CD14-positive monocyte (primary cell): ENCODE data around the gene TMEM259. TPM values are rescaled to one million over a fixed set of nuclear protein-coding genes. Genes with fewer than 3 reads are reported as not detected.

Experiments used
- DNase-seq, 3 donors: peaks; one replicate each; pipeline ENCODE4 v3.0.0-alpha.2; 2011 to 2022
- H2AFZ ChIP-seq: 2 replicates; pipeline ENCODE4 v1.6.0; 2012; ENCODE audit warnings: mild to moderate bottlenecking, low read depth, low read length, inconsistent platforms; ENCODE audit not compliant: insufficient read depth, poor library complexity, severe bottlenecking
- H3K27ac ChIP-seq, 2 donors: 1 replicate in 1 of 2; 2 replicates in 1 of 2; pipeline ENCODE4 v1.5.1; 2012 to 2013; ENCODE audit warnings: low read length in 2 of 2, control low read depth in 1 of 2, inconsistent platforms in 1 of 2, low read depth in 1 of 2, mild to moderate bottlenecking in 1 of 2
- H3K27me3 ChIP-seq, 2 donors: one replicate each; pipeline versions ENCODE4 v1.6.0 to v1.6.1; 2011 to 2013; ENCODE audit warnings: low read length in 2 of 2; ENCODE audit not compliant: control insufficient read depth in 2 of 2, insufficient read depth in 2 of 2
- H3K36me3 ChIP-seq, 2 donors: replicated peaks in 1 of 2; 1 replicate in 1 of 2; 2 replicates in 1 of 2; pipeline versions ENCODE4 v1.5.1 to v1.6.1; 2012 to 2013; ENCODE audit warnings: low read length in 2 of 2, control low read depth in 1 of 2, inconsistent platforms in 1 of 2, mild to moderate bottlenecking in 1 of 2; ENCODE audit not compliant: insufficient read depth in 2 of 2, control insufficient read depth in 1 of 2
- H3K4me1 ChIP-seq, 2 donors: 1 replicate in 1 of 2; 2 replicates in 1 of 2; pipeline versions ENCODE4 v1.5.1 to v1.6.1; 2012 to 2013; ENCODE audit warnings: low read length in 2 of 2, control low read depth in 1 of 2, inconsistent platforms in 1 of 2, mild to moderate bottlenecking in 1 of 2, moderate library complexity in 1 of 2; ENCODE audit not compliant: insufficient read depth in 2 of 2, control insufficient read depth in 1 of 2
- H3K4me2 ChIP-seq: replicated peaks from 2 replicates; pipeline ENCODE3; 2012; ENCODE audit warnings: low read length, moderate library complexity, mild to moderate bottlenecking; ENCODE audit not compliant: poor library complexity, severe bottlenecking; ENCODE audit errors: extremely low read depth
- H3K4me3 ChIP-seq, 3 experiments: fragments of 200-600 bp in 1 of 3; sonication (generic) in 1 of 3; replicated peaks in 1 of 3; 1 replicate in 2 of 3; 2 replicates in 1 of 3; pipeline ENCODE4 v1.5.1; 2011 to 2013; ENCODE audit warnings: low read length in 3 of 3, mild to moderate bottlenecking in 3 of 3, control low read depth in 2 of 3, low read depth in 2 of 3, inconsistent platforms in 1 of 3, moderate library complexity in 1 of 3
- H3K79me2 ChIP-seq: 2 replicates; pipeline ENCODE4 v1.6.0; 2012; ENCODE audit warnings: mild to moderate bottlenecking, control low read depth, inconsistent platforms, low read length, moderate library complexity; ENCODE audit not compliant: insufficient read depth
- H3K9ac ChIP-seq: 2 replicates; pipeline ENCODE4 v1.6.0; 2017; ENCODE audit warnings: low read length, mild to moderate bottlenecking; ENCODE audit not compliant: insufficient read depth, poor library complexity, severe bottlenecking
- H3K9me3 ChIP-seq, 2 donors: replicated peaks in 1 of 2; 1 replicate in 1 of 2; 2 replicates in 1 of 2; pipeline versions ENCODE4 v1.5.1 to v1.6.1; 2012 to 2013; ENCODE audit warnings: low read length in 2 of 2, control low read depth in 1 of 2; ENCODE audit not compliant: control insufficient read depth in 1 of 2, insufficient read depth in 1 of 2
- H4K20me1 ChIP-seq: 2 replicates; pipeline ENCODE4 v1.6.0; 2012; ENCODE audit warnings: mild to moderate bottlenecking, low read length, control low read depth, moderate library complexity; ENCODE audit not compliant: insufficient read depth
- H3K27ac Mint-ChIP-seq, 7 donors: one replicate each; pipeline ENCODE4 v1.8.0; 2020; ENCODE audit warnings: mild to moderate bottlenecking in 7 of 7, mixed read lengths in 7 of 7, moderate library complexity in 6 of 7, inconsistent platforms in 2 of 7
- H3K27me3 Mint-ChIP-seq, 3 donors: one replicate each; pipeline ENCODE4 v1.8.0; 2021 to 2022; ENCODE audit warnings: low read depth in 3 of 3, mild to moderate bottlenecking in 3 of 3, mixed read lengths in 3 of 3, moderate library complexity in 3 of 3, inconsistent platforms in 1 of 3
- H3K36me3 Mint-ChIP-seq, 2 donors: one replicate each; pipeline ENCODE4 v1.8.0; 2020; ENCODE audit warnings: mixed read lengths in 2 of 2, inconsistent platforms in 1 of 2, mild to moderate bottlenecking in 1 of 2
- H3K4me1 Mint-ChIP-seq: one replicate; pipeline ENCODE4 v1.8.0; 2020; ENCODE audit warnings: mild to moderate bottlenecking, mixed read lengths
- H3K4me3 Mint-ChIP-seq, 2 donors: one replicate each; pipeline ENCODE4 v1.8.0; 2020; ENCODE audit warnings: mild to moderate bottlenecking in 2 of 2, mixed read lengths in 2 of 2, moderate library complexity in 1 of 2
- H3K9me3 Mint-ChIP-seq, 7 donors: one replicate each; pipeline ENCODE4 v1.8.0; 2020 to 2022; ENCODE audit warnings: mixed read lengths in 7 of 7, mild to moderate bottlenecking in 6 of 7, moderate library complexity in 6 of 7, inconsistent platforms in 2 of 7
- CTCF ChIP-seq: fragments of 200-600 bp; IDR thresholded peaks from one replicate; pipeline ENCODE4 v1.8.0; 2022; ENCODE audit warnings: antibody characterized with exemption, mild to moderate bottlenecking
- WGBS: methylation state at CpG from one replicate; pipeline ENCODE4 v1.1.5; 2013; ENCODE audit warnings: missing lambda C conversion rate; ENCODE audit not compliant: insufficient coverage; 5-methylcytosine and 5-hydroxymethylcytosine counted together
- intact Hi-C, 2 donors: fragments of 100-400 bp; cut with micrococcal nuclease; formaldehyde crosslinking; loops; one replicate each; pipeline versions ENCODE4 v1.15.0 to v1.15.1; 2023
- polyA plus RNA-seq, 3 donors: library from polyadenylated mRNA; depleted of rRNA in 1 of 3; unstranded in 2 of 3; stranded (reverse) in 1 of 3; fragments of 300-500 nt in 2 of 3; fragments of >200 nt in 1 of 3; fragmentation: Illumina TruSeq in 2 of 3; gene quantifications; 1 replicate in 2 of 3; 2 replicates in 1 of 3; pipeline ENCODE4 v1.2.3, GENCODE V29; 2012 to 2021

Gene TMEM259
- polyA plus RNA-seq, 3 donors, result 37.4 to 417 (median 45.0) TPM

- Histone ChIP-seq H3K27me3 (no peaks in the 10 kb centered on the region), H2AFZ (no peak overlapping the region), H3K9ac (peak overlapping the region; percentile 18), H4K20me1 (peaks cover 84% of the 10 kb centered on the region), H3K4me1 (peaks cover 49 to 53% of the 10 kb centered on the region in 2 donors), H3K4me3 (no peak overlapping the region), H3K4me2 (no peak overlapping the region), H3K36me3 (peaks cover 28 to 33% of the 10 kb centered on the region in 2 donors), H3K9me3 (no peaks in the 10 kb centered on the region), H3K79me2 (peaks cover 78% of the 10 kb centered on the region), H3K27ac (peak overlapping the region; percentile 20 to 60)
- intact Hi-C loops, result no loop called here
- no peak overlapping the region for H3K4me3 Mint-ChIP-seq
- peaks cover 44% of the 10 kb centered on the region for H3K4me1 Mint-ChIP-seq
- peak overlapping the region in 6 of 7 donors; percentile 21 to 81 (median 80) for H3K27ac Mint-ChIP-seq
- no peak for DNase-seq
- peaks cover 11 to 36% of the 10 kb centered on the region in 2 donors for H3K36me3 Mint-ChIP-seq
- TF ChIP-seq CTCF, result no peak
- 84% methylated on average over 21 of the region's 24 CpGs for WGBS
- peaks cover 0 to 1% (median 0%) of the 10 kb centered on the region in 3 donors for H3K27me3 Mint-ChIP-seq
- H3K9me3 Mint-ChIP-seq, result no peaks in the 10 kb centered on the region
These were observed 3.6 kb downstream of the TMEM259 start for GRCh38 chr19:1017115-1017905.

GRCh38 chr19:1016647-1017114 lies 4.2 kb downstream of the TMEM259 start:
- no peaks in the 10 kb centered on the region for H3K9me3 ChIP-seq

More at GRCh38 chr19:1016647-1017114, 4.2 kb downstream of the TMEM259 start:
- H3K4me1 Mint-ChIP-seq, result peaks cover 42% of the 10 kb centered on the region
- H3K27me3 Mint-ChIP-seq, result peaks cover 0 to 1% (median 0%) of the 10 kb centered on the region in 3 donors
- peaks cover 11 to 39% of the 10 kb centered on the region in 2 donors for H3K36me3 Mint-ChIP-seq
- H2AFZ ChIP-seq, result no peak overlapping the region
- H3K4me1 ChIP-seq, result peaks cover 44 to 48% of the 10 kb centered on the region in 2 donors
- no peaks in the 10 kb centered on the region for H3K27me3 ChIP-seq
- TF ChIP-seq CTCF, result no peak
- no peak overlapping the region for H3K9ac ChIP-seq
- H3K79me2 ChIP-seq, result peaks cover 78% of the 10 kb centered on the region
- no peak overlapping the region for H3K4me3 Mint-ChIP-seq
- H3K4me2 ChIP-seq, result no peak overlapping the region
- peaks cover 90% of the 10 kb centered on the region for H4K20me1 ChIP-seq
- 82% methylated on average over 11 of the region's 12 CpGs for WGBS
- DNase-seq, result peak in 1 of 3 donors; percentile 67
- peak overlapping the region; percentile 8 to 60 for H3K27ac ChIP-seq
- no peaks in the 10 kb centered on the region for H3K9me3 Mint-ChIP-seq
- H3K36me3 ChIP-seq, result peaks cover 34 to 39% of the 10 kb centered on the region in 2 donors
- H3K27ac Mint-ChIP-seq, result peak overlapping the region in 6 of 7 donors; percentile 21 to 81 (median 80)
- intact Hi-C loops, result no loop called here
- no peak overlapping the region for H3K4me3 ChIP-seq
